Vagina (tissue), 2 donors: ENCODE results near the gene ABCA5.

ENCODE experiments used
- CTCF ChIP-seq, 3 experiments: fragments of 450-650 bp in 2 of 3; fragments of 200-600 bp in 1 of 3; sonication (generic) in 1 of 3; IDR thresholded peaks; one replicate each; pipeline ENCODE4 v1.5.1; 2017 to 2019; ENCODE audit warnings: antibody characterized with exemption in 3 of 3, mild to moderate bottlenecking in 2 of 3, moderate library complexity in 2 of 3
- POLR2A ChIP-seq, 2 donors: fragments of 450-650 bp; IDR thresholded peaks; one replicate each; pipeline ENCODE4 v1.6.1; 2017; ENCODE audit warnings: antibody characterized with exemption in 2 of 2, mild to moderate bottlenecking in 2 of 2, moderate library complexity in 2 of 2
- POLR2AphosphoS5 ChIP-seq, 2 donors: sonication (generic); formaldehyde crosslinking; IDR thresholded peaks; one replicate each; pipeline ENCODE4 v1.9.0; 2017; ENCODE audit warnings: antibody characterized with exemption in 2 of 2, mild to moderate bottlenecking in 2 of 2, low read depth in 1 of 2; ENCODE audit not compliant: insufficient read depth in 1 of 2

GRCh38 chr17:69348429-69348828 lies 21.5 kb upstream of the ABCA5 start:
- TF ChIP-seq POLR2A (IDR thresholded peaks at IDR 0.05) = no peak
- TF ChIP-seq CTCF (IDR thresholded peaks at IDR 0.05) = no peak
- no peak for TF ChIP-seq POLR2AphosphoS5 (IDR thresholded peaks at IDR 0.05; ENCODE audit: insufficient read depth in 1 of 2, low read depth in 1 of 2)
